Activated B cell treated with CpG ODN at 0.5 μM for 24 hours (primary cell): ENCODE measurements around the gene PEF1. TPM values are rescaled to one million over a fixed set of nuclear protein-coding genes. Genes with fewer than 3 reads are reported as not detected.

Experiments
- ATAC-seq: fragments of 200-7000 bp; cut with Tn5 transposase; one replicate; pipeline ENCODE4 v1.10.0; 2021; ENCODE audit warnings: low read depth, mild to moderate bottlenecking, moderate library complexity
- CTCF ChIA-PET: fragments of 350-600 bp; sonication (Branson Sonifier 250); formaldehyde crosslinking; loops from one replicate; lab custom pipeline; 2021; ENCODE audit warnings: antibody characterized with exemption; lab: Charles Lee
- POLR2A ChIA-PET: fragments of 350-600 bp; sonication (Branson Sonifier 250); formaldehyde crosslinking; loops from one replicate; lab custom pipeline; 2021; ENCODE audit warnings: antibody characterized with exemption; lab: Charles Lee
- DNase-seq: peaks from one replicate; pipeline ENCODE4 v3.0.0; 2022
- H3K27ac Mint-ChIP-seq: one replicate; pipeline ENCODE4 v1.8.0; 2020; ENCODE audit warnings: mixed read lengths
- H3K27me3 Mint-ChIP-seq: one replicate; pipeline ENCODE4 v1.8.0; 2021; ENCODE audit warnings: mixed read lengths
- H3K36me3 Mint-ChIP-seq: one replicate; pipeline ENCODE4 v1.8.0; 2021; ENCODE audit warnings: low read depth, mixed read lengths
- H3K4me1 Mint-ChIP-seq: one replicate; pipeline ENCODE4 v1.8.0; 2021; ENCODE audit warnings: mixed read lengths
- H3K4me3 Mint-ChIP-seq: one replicate; pipeline ENCODE4 v1.8.0; 2020; ENCODE audit warnings: mild to moderate bottlenecking, mixed read lengths
- H3K9me3 Mint-ChIP-seq: one replicate; pipeline ENCODE4 v1.8.0; 2020; ENCODE audit warnings: mixed read lengths
- CTCF ChIP-seq: fragments of 200-600 bp; IDR thresholded peaks from one replicate; pipeline ENCODE4 v1.8.0; 2022; ENCODE audit warnings: antibody characterized with exemption, mild to moderate bottlenecking
- intact Hi-C: fragments of 100-400 bp; cut with micrococcal nuclease; formaldehyde crosslinking; loops from one replicate; pipeline ENCODE4 v1.15.1; 2024
- total RNA-seq: library from RNA; stranded (reverse); gene quantifications from 2 replicates; pipeline ENCODE4 v1.2.3, GENCODE V29; 2022

Gene PEF1
- total RNA-seq, 1 donor from 2014 or later = 58.0 TPM

GRCh38 chr1:31617218-31617915 lies 27.3 kb downstream of the PEF1 start, which contains the start of gene HCRTR1:
TSS of gene HCRTR1 (plus strand) at chr1:31617689. CDS start at chr1:31619193, 1,504 bp downstream.
- H3K4me1 Mint-ChIP-seq = peaks cover 19% of the 10 kb centered on the region
- peak; percentile 34 for ATAC-seq
- TF ChIP-seq CTCF = no peak
- POLR2A ChIA-PET = interaction anchor here (1.0 to 2.1 kb wide), 3 partner anchors 11 to 30 kb away, joined by 3 to 5 read pairs (median 3); no protein-coding TSS in a partner anchor
- no peak for DNase-seq
- H3K27ac Mint-ChIP-seq = no peak within 1 kb of the TSS
- H3K9me3 Mint-ChIP-seq = no peaks in the 10 kb centered on the region
- peak within 1 kb of the TSS; percentile 77 for H3K4me3 Mint-ChIP-seq
- intact Hi-C loops = loop anchor here (1.0 kb wide), 1 partner anchor 29 kb away; no protein-coding TSS in a partner anchor
- CTCF ChIA-PET = interaction anchor here (0.9 to 3.0 kb wide), 10 partner anchors 8 to 223 kb away, joined by 3 to 47 read pairs (median 4); no protein-coding TSS in a partner anchor
- H3K36me3 Mint-ChIP-seq = no peaks in the 10 kb centered on the region
- H3K27me3 Mint-ChIP-seq = peaks cover 22% of the 10 kb centered on the region

- no peaks in the 10 kb centered on the region for H3K36me3 Mint-ChIP-seq
- TF ChIP-seq CTCF = no peak
- intact Hi-C loops = no loop called here
- H3K4me3 Mint-ChIP-seq = no peak overlapping the region
- ChIA-PET CTCF (no interaction called here), POLR2A (no interaction called here)
- H3K27me3 Mint-ChIP-seq = peaks cover 22% of the 10 kb centered on the region
- ATAC-seq (no peak), DNase-seq (no peak)
- no peak overlapping the region for H3K27ac Mint-ChIP-seq
- peaks cover 24% of the 10 kb centered on the region for H3K4me1 Mint-ChIP-seq
- H3K9me3 Mint-ChIP-seq = no peaks in the 10 kb centered on the region
Observed at GRCh38 chr1:31615939-31616338, 28.7 kb downstream of the PEF1 start.

GRCh38 chr1:31615414-31615813 lies 29.3 kb downstream of the PEF1 start:
- Mint-ChIP-seq H3K27ac (no peak overlapping the region), H3K36me3 (no peaks in the 10 kb centered on the region), H3K4me3 (no peak overlapping the region), H3K4me1 (peaks cover 24% of the 10 kb centered on the region), H3K27me3 (peaks cover 22% of the 10 kb centered on the region), H3K9me3 (no peaks in the 10 kb centered on the region)
- ATAC-seq (no peak), DNase-seq (no peak)
- TF ChIP-seq CTCF = no peak
- CTCF ChIA-PET = no interaction called here
- POLR2A ChIA-PET = no interaction called here
- intact Hi-C loops = no loop called here

GRCh38 chr1:31614414-31615005 lies 30.2 kb downstream of the PEF1 start:
- Mint-ChIP-seq H3K4me1 (peaks cover 21% of the 10 kb centered on the region), H3K36me3 (no peaks in the 10 kb centered on the region), H3K4me3 (no peak overlapping the region), H3K27me3 (peaks cover 22% of the 10 kb centered on the region), H3K27ac (no peak overlapping the region), H3K9me3 (no peaks in the 10 kb centered on the region)
- no peak for DNase-seq
- intact Hi-C loops = no loop called here
- ChIA-PET POLR2A (no interaction called here), CTCF (no interaction called here)
- no peak for TF ChIP-seq CTCF
- no peak for ATAC-seq

GRCh38 chr1:31609514-31610118 lies 35.1 kb downstream of the PEF1 start:
- Mint-ChIP-seq H3K9me3 (peaks cover 7% of the 10 kb centered on the region), H3K4me3 (no peak overlapping the region), H3K27ac (no peak overlapping the region), H3K27me3 (peaks cover 1% of the 10 kb centered on the region), H3K36me3 (no peaks in the 10 kb centered on the region), H3K4me1 (peaks cover 24% of the 10 kb centered on the region)
- ATAC-seq = no peak
- ChIA-PET POLR2A (interaction anchor here (0.6 kb wide), 1 partner anchor 511 kb away, joined by 5 read pairs; no protein-coding TSS in a partner anchor), CTCF (interaction anchor here (0.9 to 2.0 kb wide), 2 partner anchors 9 to 10 kb away, joined by 3 to 6 read pairs; no protein-coding TSS in a partner anchor)
- DNase-seq = no peak
- no peak for TF ChIP-seq CTCF
- intact Hi-C loops = no loop called here
